SK-N-SH (cell line): ENCODE data around the gene LINC00237. TPM values are rescaled to one million over a fixed set of nuclear protein-coding genes. Genes with fewer than 3 reads are reported as not detected.
A peak's percentile ranks its signal among the peaks of the same experiment; 100 is the strongest.

Experiments
- CTCF ChIA-PET: fragments of 300-600, 350-600 bp; formaldehyde crosslinking; extraction: SDS; loops from one replicate; lab custom pipeline; 2021; lab: Yijun Ruan, JAX
- POLR2A ChIA-PET: fragments of 350-600 bp; sonication (Branson Sonifier 250); formaldehyde crosslinking; extraction: SDS; loops from one replicate; lab custom pipeline; 2020; ENCODE audit warnings: antibody characterized with exemption, inconsistent platforms; lab: Yijun Ruan, JAX
- DNase-seq: peaks from one replicate; pipeline ENCODE4 v3.0.0; 2012
- H2AFZ ChIP-seq: fragments of 200-600 bp; sonication (generic); 2 replicates; pipeline ENCODE4 v1.8.1; 2016; ENCODE audit warnings: antibody characterized with exemption, mild to moderate bottlenecking, low read depth
- H3F3A ChIP-seq: fragments of 200-600 bp; sonication (generic); replicated peaks from 2 replicates; pipeline ENCODE3; 2016; ENCODE audit warnings: antibody characterized with exemption, mild to moderate bottlenecking; ENCODE audit not compliant: insufficient read depth
- H3K27ac ChIP-seq, 2 experiments: fragments of 200-500 bp in 1 of 2; fragments of 200-600 bp in 1 of 2; sonication (Bioruptor generic) in 1 of 2; sonication (generic), shearing (Covaris generic) in 1 of 2; 2 replicates each; pipeline versions ENCODE4 v1.5.1 to v1.6.1; 2014 to 2016; ENCODE audit warnings: low read depth in 2 of 2, inconsistent platforms in 1 of 2, low read length in 1 of 2, mild to moderate bottlenecking in 1 of 2, mixed read lengths in 1 of 2
- H3K27me3 ChIP-seq: fragments of 200-600 bp; sonication (generic), shearing (Covaris generic); 2 replicates; pipeline ENCODE4 v1.6.1; 2016; ENCODE audit warnings: mixed run types; ENCODE audit not compliant: insufficient read depth
- H3K36me3 ChIP-seq, 2 experiments: fragments of 200-500 bp in 1 of 2; fragments of 200-600 bp in 1 of 2; sonication (Bioruptor generic) in 1 of 2; sonication (generic) in 1 of 2; replicated peaks in 1 of 2; 2 replicates each; pipeline versions ENCODE3 to v1.5.1; 2014 to 2016; ENCODE audit warnings: low read length in 1 of 2, mild to moderate bottlenecking in 1 of 2; ENCODE audit not compliant: insufficient read depth in 2 of 2, control insufficient read depth in 1 of 2
- H3K4me1 ChIP-seq, 2 experiments: fragments of 200-500 bp in 1 of 2; fragments of 200-600 bp in 1 of 2; sonication (Bioruptor generic) in 1 of 2; sonication (generic), shearing (Covaris generic) in 1 of 2; 2 replicates each; pipeline versions ENCODE4 v1.5.1 to v1.6.1; 2014 to 2016; ENCODE audit warnings: low read depth in 1 of 2, low read length in 1 of 2, mixed run types in 1 of 2; ENCODE audit not compliant: insufficient read depth in 2 of 2, control insufficient read depth in 1 of 2
- H3K4me2 ChIP-seq: fragments of 200-600 bp; sonication (generic), shearing (Covaris generic); 2 replicates; pipeline ENCODE4 v1.6.1; 2017; ENCODE audit warnings: mixed run types
- H3K4me3 ChIP-seq, 2 experiments: fragments of 200-500 bp in 1 of 2; fragments of 200-600 bp in 1 of 2; sonication (Bioruptor generic) in 1 of 2; sonication (generic), shearing (Covaris generic) in 1 of 2; 2 replicates each; pipeline versions ENCODE4 v1.5.1 to v1.8.1; 2014 to 2016; ENCODE audit warnings: low read depth in 2 of 2, inconsistent platforms in 1 of 2, low read length in 1 of 2, mild to moderate bottlenecking in 1 of 2, mixed read lengths in 1 of 2, moderate library complexity in 1 of 2
- H3K79me2 ChIP-seq: fragments of 200-600 bp; sonication (generic); 2 replicates; pipeline ENCODE4 v1.8.1; 2017; ENCODE audit warnings: mild to moderate bottlenecking; ENCODE audit not compliant: insufficient read depth
- H3K9ac ChIP-seq: fragments of 200-600 bp; sonication (generic); 2 replicates; pipeline ENCODE4 v1.6.1; 2017; ENCODE audit warnings: mixed run types
- H3K9me2 ChIP-seq: fragments of 200-600 bp; sonication (generic); 2 replicates; pipeline ENCODE4 v1.6.1; 2017; ENCODE audit warnings: mixed run types
- H3K9me3 ChIP-seq: fragments of 200-600 bp; sonication (generic); 2 replicates; pipeline ENCODE4 v1.6.1; 2017; ENCODE audit warnings: mixed run types, mild to moderate bottlenecking, moderate library complexity
- H4K20me1 ChIP-seq: fragments of 200-600 bp; sonication (generic); 2 replicates; pipeline ENCODE4 v1.6.1; 2017; ENCODE audit warnings: mild to moderate bottlenecking, mixed run types; ENCODE audit not compliant: insufficient read depth
- ELF1 ChIP-seq: IDR thresholded peaks from 2 replicates; pipeline ENCODE4 v1.4.0; 2012
- FOXJ3 ChIP-seq: sonication (generic); formaldehyde crosslinking; IDR thresholded peaks from 2 replicates; pipeline ENCODE4 v1.5.1; 2020; ENCODE audit warnings: mild to moderate bottlenecking, missing genetic modification reagents
- MAX ChIP-seq: IDR thresholded peaks from 2 replicates; pipeline ENCODE4 v1.4.0; 2012; ENCODE audit warnings: low read depth
- MEF2A ChIP-seq: IDR thresholded peaks from 2 replicates; pipeline ENCODE4 v1.4.0; 2012; ENCODE audit warnings: low read depth, borderline replicate concordance
- MXI1 ChIP-seq: IDR thresholded peaks from 2 replicates; pipeline ENCODE4 v1.6.1; 2012; ENCODE audit warnings: mild to moderate bottlenecking, low read depth, low read length, improper control_type of control experiment
- NFIC ChIP-seq: IDR thresholded peaks from 2 replicates; pipeline ENCODE4 v1.4.0; 2012; ENCODE audit warnings: borderline replicate concordance
- NRF1 ChIP-seq: IDR thresholded peaks from 2 replicates; pipeline ENCODE4 v1.6.1; 2012; ENCODE audit warnings: low read depth, mild to moderate bottlenecking, low read length
- PBX3 ChIP-seq: IDR thresholded peaks from 2 replicates; pipeline ENCODE4; 2012
- POLR2AphosphoS5 ChIP-seq: IDR thresholded peaks from 2 replicates; pipeline ENCODE4 v1.6.1; 2012; ENCODE audit warnings: low read depth, low read length
- RAD21 ChIP-seq: IDR thresholded peaks from 2 replicates; pipeline ENCODE4 v1.6.1; 2012; ENCODE audit warnings: mild to moderate bottlenecking, low read length
- RCOR1 ChIP-seq: fragments of 150-350 bp; IDR thresholded peaks from 2 replicates; pipeline ENCODE4 v1.6.1; 2017; ENCODE audit warnings: antibody characterized with exemption, low read length
- REST ChIP-seq: IDR thresholded peaks from 2 replicates; pipeline ENCODE4 v1.6.1; 2012; ENCODE audit warnings: mild to moderate bottlenecking, low read depth, low read length, moderate library complexity
- RFX5 ChIP-seq: IDR thresholded peaks from 2 replicates; pipeline ENCODE4 v1.6.1; 2012; ENCODE audit warnings: mild to moderate bottlenecking, improper control_type of control experiment, low read length
- RXRA ChIP-seq: IDR thresholded peaks from 2 replicates; pipeline ENCODE4 v1.4.0; 2012; ENCODE audit warnings: low read depth, mild to moderate bottlenecking, borderline replicate concordance
- SIN3A ChIP-seq: IDR thresholded peaks from 2 replicates; pipeline ENCODE4 v1.6.1; 2012; ENCODE audit warnings: low read depth, mild to moderate bottlenecking, low read length, moderate library complexity, borderline replicate concordance
- TAF1 ChIP-seq: IDR thresholded peaks from 2 replicates; pipeline ENCODE4 v1.6.1; 2012; ENCODE audit warnings: low read depth, mild to moderate bottlenecking, low read length, moderate library complexity, borderline replicate concordance
- USF1 ChIP-seq: IDR thresholded peaks from 2 replicates; pipeline ENCODE4 v1.4.0; 2012; ENCODE audit warnings: low read depth, borderline replicate concordance
- YY1 ChIP-seq: IDR thresholded peaks from 2 replicates; pipeline ENCODE4 v1.4.0; 2012; ENCODE audit warnings: low read depth, mild to moderate bottlenecking
- WGBS: methylation state at CpG from one replicate; pipeline ENCODE4 v1.1.6; 2017; ENCODE audit warnings: low lambda C conversion rate; 5-methylcytosine and 5-hydroxymethylcytosine counted together
- polyA plus RNA-seq, 3 experiments: library from polyadenylated mRNA; depleted of rRNA; stranded (reverse); fragments of >200 nt; gene quantifications; 2 replicates each; pipeline ENCODE4 v1.2.3, GENCODE V29; 2012
- TF ChIP-seq, protein P1 (sequence below): IDR thresholded peaks from 2 replicates; pipeline ENCODE4 v1.4.0; 2012; ENCODE audit warnings: low read depth, borderline replicate concordance
- TF ChIP-seq, protein P2 (sequence below): fragments of 150-350 bp; IDR thresholded peaks from 2 replicates; pipeline ENCODE4 v1.6.1; 2017; ENCODE audit warnings: antibody characterized with exemption, low read length, low read depth, borderline replicate concordance

Gene LINC00237
- polyA plus RNA-seq, 1 of the 3 experiments (the other 2 are of a cell fraction) = not detected

DNA sequence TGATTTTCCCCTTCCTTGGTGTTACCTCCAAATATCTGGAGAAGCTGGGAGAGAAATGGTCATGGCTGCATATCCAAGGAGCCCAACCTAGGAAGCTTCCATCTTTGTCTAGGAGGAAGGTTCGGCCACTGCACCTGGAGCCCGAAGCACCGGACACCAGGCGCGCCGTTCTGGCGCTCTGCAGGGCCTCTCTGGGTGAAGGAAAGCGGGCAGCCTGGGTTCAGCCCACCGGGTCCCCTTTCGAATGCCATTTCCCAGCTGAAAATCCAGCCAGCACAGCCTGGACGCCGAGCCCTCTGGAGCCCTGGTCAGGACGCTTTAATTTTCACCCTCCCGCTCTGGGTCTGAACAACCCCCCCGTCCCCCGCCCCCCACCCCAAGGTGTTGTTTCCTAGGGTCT, 1.2 kb downstream of the LINC00237 start:
- H3K36me3 ChIP-seq = no peaks in the 10 kb centered on the region
- DNase-seq = peak; percentile 27
- no peaks in the 10 kb centered on the region for H3K9me3 ChIP-seq
- 16% methylated on average over 12 of the region's 16 CpGs for WGBS
- no peak overlapping the region for H2AFZ ChIP-seq
- H3K27ac ChIP-seq = no peak overlapping the region
- peaks cover 79% of the 10 kb centered on the region for H3K27me3 ChIP-seq
- no peaks in the 10 kb centered on the region for H3K9me2 ChIP-seq
- H3K4me1 ChIP-seq = peaks cover 0 to 21% of the 10 kb centered on the region in 2 experiments; a peak in 1 of 4 replicates
- CTCF ChIA-PET = interaction anchor here (1.0 kb wide), 1 partner anchor 401 kb away, joined by 4 read pairs; no protein-coding TSS in a partner anchor
- no peak overlapping the region for H3K4me2 ChIP-seq
- POLR2A ChIA-PET = no interaction called here
- no peaks in the 10 kb centered on the region for H4K20me1 ChIP-seq
- H3K79me2 ChIP-seq = no peaks in the 10 kb centered on the region
- no peaks in the 10 kb centered on the region for H3F3A ChIP-seq
- no peak overlapping the region for H3K4me3 ChIP-seq
- TF ChIP-seq PBX3 (no peak), RXRA (no peak), RCOR1 (no peak), USF1 (no peak), MAX (no peak), MEF2A (no peak), FOXJ3 (CRISPR knock-in tag) (no peak), ELF1 (no peak), RAD21 (no peak), RFX5 (no peak), MXI1 (no peak), POLR2AphosphoS5 (no peak), TAF1 (no peak), REST (no peak), NRF1 (no peak), SIN3A (no peak), YY1 (no peak), NFIC (no peak)
- TF ChIP-seq, protein P1, sequence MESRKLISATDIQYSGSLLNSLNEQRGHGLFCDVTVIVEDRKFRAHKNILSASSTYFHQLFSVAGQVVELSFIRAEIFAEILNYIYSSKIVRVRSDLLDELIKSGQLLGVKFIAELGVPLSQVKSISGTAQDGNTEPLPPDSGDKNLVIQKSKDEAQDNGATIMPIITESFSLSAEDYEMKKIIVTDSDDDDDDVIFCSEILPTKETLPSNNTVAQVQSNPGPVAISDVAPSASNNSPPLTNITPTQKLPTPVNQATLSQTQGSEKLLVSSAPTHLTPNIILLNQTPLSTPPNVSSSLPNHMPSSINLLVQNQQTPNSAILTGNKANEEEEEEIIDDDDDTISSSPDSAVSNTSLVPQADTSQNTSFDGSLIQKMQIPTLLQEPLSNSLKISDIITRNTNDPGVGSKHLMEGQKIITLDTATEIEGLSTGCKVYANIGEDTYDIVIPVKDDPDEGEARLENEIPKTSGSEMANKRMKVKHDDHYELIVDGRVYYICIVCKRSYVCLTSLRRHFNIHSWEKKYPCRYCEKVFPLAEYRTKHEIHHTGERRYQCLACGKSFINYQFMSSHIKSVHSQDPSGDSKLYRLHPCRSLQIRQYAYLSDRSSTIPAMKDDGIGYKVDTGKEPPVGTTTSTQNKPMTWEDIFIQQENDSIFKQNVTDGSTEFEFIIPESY = no peak
- TF ChIP-seq, protein P2, sequence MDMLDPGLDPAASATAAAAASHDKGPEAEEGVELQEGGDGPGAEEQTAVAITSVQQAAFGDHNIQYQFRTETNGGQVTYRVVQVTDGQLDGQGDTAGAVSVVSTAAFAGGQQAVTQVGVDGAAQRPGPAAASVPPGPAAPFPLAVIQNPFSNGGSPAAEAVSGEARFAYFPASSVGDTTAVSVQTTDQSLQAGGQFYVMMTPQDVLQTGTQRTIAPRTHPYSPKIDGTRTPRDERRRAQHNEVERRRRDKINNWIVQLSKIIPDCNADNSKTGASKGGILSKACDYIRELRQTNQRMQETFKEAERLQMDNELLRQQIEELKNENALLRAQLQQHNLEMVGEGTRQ = no peak
- TF ChIP-seq, all 33 proteins: peak for 0
- no peak overlapping the region for H3K9ac ChIP-seq
